DMS 273 (cell line): Measurements from ENCODE around the gene GTF2I.
"Not testable (repeated sequence)": the region's sequence is repeated elsewhere in the genome, so short reads cannot be mapped to it uniquely, and the experiment has no call there.

Source experiments
- DNase-seq: peaks from one replicate; lab custom pipeline; 2025; ENCODE audit not compliant: unreplicated experiment; lab: John Stamatoyannopoulos, UW

Gene GTF2I

DNA sequence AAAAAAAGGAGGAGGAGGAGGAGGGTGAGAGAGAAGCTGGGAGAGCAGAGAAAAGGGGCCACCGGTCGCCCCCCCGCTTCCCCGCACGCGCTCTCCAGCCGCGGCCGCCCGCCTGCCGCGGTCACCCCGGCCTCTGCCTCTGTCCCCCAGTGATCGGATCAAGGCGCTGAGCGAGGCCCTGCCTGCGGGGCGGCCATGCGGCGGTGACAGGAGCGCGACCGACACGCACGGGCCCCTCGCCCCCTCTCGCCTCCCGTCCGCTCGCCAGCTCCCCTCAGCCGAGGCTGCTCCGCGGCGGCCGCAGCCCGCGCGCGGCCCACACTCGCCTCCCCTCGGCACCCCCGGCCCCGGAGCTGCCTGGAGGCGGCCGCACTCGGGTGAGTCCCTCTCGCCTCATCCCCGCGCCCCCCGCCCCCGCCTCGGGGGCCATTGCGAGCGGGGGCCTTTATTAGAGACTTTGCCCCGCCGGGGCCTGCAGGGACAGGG, at the start of gene GTF2I:
TSS of gene GTF2I (plus strand) at position 27 of the 486 bp plus-strand sequence. CDS start 31,411 bp downstream, outside the sequence.
- DNase-seq, result peak; percentile 90

DNA sequence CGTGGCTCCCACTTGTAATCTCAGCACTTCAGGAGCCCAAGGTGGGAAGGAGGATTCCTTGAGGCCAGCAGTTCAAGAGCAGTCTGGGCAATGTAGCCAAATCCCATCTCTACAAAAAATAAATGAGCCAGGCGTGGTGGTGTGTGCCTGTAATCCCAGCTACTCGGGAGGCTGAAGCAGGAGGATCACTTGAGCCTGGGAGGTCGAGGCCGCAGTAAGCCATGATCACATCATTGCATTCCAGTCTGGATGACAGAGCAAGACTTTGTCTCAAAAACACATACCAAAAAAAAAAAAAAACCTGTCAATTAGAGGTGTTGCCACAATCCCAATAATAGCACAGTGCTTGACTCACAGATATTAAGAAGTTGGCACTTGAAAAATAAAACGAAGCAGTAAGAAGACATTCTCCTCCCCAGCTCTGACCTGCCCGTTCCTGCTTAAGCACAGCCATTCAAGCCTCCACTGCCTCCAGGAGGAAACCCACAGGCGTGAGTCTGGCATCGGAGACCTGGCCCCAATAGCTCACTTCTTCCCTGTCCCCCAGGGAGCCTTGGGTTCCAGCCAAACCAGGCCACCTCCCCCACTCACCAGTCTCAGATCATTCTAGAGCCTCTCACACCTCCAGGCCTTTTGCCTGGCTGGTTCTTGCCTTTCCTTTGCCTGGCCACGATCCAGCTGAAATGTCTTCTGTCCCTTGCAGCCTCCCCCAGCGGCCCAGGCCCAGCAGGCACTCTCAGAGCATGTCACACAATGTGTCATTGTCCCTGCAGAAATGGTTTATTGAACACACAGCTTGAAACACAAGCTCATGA, 45.3 kb upstream of the GTF2I start:
- DNase-seq, result peak; percentile 70

DNA sequence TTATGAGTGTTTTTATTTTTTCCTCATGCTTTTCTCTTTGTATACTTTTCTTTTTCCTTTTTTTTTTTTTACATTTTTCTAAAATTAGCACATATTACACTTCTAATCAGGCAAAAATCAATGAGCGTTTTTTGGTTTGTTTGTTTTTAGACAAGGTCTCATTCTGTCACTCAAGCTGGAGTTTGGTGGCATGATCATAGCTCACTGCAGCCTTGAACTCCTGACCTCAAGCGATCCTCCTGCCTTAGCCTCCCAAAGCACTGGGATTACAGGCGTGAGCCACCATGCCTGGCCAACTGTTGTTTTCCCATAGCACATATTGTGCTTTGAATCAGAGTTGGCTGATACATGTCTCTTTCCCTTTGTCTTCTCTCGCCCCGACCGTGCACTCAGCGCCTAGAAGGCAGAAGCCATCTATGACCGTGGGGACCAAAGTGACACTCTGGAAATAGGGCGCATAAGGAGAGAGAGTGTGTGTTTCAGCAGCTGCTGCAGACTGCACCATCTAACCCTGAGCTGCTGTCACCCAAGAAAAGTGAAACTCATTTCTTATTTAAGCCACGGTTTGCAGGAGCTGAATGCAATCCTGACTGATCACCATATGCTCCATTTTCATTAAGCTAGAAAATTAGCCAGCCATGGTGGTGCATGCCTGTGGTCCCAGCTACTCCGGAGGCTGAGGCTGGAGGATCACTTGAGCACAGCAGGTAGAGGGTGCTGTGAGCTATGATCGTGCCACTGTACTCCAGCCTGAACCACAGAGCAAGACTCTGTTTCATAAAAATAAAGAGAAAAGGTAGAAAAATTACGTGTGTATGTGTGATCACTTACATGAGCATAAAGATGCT, 41.4 kb upstream of the GTF2I start:
- DNase-seq, result peak; percentile 78

DNA sequence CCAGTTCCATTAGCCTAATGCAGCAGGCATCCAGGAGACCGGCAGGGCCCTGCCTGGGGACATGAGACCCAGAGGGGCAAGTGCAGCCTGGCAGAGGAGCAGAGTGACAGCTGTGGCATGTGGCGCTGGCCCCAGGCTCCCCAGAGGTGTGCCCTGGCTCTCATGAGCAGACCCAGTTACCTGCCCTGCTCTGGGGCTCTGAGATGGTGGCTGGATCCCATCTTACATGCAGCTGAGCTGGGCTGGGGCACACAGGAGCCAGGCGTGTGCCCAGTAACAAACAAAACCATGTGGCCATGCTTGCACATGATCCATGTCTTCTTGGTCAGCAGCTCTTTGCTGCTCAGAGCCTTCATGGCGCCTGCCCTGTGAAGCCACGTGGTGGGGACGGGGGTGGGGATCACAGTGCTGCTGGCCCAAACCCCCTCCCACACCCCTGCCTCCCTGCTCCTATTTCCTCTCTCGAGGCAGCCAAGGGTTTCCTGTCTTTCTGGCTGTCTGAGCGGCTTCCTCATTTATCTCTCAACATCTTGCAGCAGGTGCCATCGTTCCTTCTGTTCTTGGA, 40.3 kb upstream of the GTF2I start:
- DNase-seq, result peak; percentile 83

DNA sequence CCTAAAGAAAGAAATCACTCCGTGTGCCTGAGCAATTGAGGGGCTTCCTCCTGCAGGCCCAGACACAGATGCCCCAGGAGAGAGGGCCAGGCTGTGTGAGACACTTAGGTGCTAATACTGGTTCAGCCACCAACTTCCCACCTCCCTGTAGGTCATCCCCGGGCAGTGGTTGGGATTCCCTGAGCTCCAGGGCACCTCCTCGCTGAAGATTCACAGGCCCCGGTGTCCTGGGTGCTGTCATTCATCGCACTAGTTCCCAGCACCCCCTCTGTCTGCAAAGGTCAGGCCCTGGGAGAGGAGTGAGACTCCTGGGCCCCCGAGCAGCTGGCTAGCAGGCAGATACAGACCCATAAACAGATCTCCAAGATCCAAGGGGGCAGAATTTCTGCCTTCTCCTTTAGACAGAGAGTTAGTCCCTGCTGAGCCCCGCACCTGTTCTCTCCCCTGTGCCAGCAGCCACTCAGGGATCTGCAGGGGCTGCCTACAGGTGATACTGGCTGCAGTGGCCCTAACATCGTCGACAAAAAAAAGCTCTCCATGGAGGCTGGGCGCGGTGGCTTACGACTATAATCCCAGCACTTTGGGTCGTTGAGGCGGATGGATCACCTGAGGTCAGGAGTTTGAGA, 38.2 kb upstream of the GTF2I start:
- peak; percentile 75 for DNase-seq

DNA sequence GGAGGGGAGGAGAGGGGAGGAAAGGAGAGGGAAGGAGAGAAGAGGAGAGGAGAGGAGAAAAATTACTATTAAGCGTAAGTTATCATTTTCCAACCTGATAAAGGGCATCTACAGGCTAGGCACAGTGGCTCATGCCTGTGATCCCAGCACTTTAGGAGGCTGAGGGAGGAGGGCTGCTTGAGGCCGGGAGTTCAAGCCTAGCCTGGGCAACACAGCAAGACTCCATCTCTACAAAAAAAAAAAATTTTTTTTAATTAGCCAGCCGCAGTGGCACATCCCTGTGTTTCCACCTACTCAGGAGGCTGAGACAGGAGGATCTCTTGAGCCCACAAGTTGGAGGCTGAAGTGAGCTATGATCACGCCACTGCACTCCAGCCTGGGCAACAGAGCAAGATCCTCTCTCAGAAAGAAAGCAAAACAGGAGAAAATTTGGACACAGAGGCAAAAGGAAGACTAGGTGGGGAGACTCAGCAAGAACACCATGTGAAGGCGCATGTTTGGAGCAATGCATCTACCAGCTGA, 35.2 kb upstream of the GTF2I start:
- no peak for DNase-seq

DNA sequence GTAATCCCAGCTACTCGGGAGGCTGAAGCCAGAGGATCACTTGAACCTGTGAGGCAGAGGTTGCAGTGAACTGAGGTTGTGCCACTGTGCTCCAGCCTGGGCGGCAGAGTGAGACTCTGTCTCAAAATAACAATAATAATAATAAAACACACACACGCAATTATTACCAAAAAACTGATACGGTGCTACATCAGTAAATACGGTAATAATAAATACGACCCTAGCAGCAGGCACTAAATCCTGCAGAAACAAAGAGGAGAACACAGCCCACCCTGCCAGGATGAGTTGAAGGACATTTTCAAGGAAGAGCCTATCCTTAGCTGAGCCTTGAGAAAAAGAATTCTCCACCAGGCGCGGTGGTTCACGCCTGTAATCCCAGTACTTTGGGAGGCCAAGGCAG, 34.4 kb upstream of the GTF2I start:
- DNase-seq, result no peak

DNA sequence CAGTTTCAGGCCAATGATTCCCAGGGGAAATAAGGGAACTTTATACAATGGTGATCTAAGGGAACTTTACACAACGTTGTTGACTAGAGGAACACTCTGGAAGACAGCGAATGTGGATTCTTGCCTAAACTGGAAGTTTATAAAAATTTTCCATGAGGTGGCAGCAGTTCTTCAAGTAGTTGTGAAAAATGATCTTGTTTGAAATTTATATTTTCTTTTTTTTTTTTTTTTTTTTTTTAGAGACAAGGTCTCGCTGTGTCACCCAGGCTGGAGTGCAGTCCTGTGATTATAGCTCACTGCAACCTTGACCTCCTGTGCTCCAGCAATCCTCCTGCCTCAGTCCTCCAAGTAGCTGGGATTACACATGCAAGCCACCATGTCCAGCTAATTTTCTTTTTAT, 32.1 kb upstream of the GTF2I start:
- DNase-seq, result peak; percentile 50

DNA sequence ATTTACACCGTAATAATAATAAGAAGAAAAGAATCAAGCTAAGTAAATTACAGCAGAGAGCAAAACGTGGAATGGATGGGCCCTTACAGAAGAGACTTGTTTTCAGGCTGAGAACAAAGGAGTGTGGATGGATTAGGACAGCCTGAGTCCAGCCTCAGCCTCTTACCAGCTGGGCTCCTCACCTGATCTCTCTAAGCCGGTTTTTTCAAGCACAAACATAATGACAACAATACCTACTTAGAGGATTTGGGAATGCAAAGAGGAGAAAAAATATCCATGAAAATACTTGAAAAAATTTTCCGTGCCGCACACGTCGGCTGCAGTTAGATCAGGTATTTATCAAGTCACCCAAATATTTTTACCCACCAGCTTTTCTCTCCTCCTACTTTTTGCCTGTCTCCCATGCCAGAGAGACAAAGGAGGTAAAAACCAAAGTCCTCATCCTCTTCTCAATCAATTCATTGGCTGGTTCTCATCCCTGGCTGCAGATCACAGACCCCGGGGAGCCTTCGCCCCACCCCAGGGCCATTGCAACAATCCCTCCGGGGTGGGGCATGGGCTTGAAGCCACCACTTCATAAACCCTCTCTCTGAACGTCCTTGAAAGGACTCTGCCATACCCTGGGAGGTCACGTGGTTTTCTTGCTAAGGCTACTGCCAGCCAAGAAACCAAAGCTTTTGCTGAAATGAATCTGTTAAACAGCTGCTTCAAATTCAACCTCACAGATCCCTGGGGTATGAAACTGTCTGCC, 29.7 kb upstream of the GTF2I start:
- DNase-seq, result peak; percentile 98

DNA sequence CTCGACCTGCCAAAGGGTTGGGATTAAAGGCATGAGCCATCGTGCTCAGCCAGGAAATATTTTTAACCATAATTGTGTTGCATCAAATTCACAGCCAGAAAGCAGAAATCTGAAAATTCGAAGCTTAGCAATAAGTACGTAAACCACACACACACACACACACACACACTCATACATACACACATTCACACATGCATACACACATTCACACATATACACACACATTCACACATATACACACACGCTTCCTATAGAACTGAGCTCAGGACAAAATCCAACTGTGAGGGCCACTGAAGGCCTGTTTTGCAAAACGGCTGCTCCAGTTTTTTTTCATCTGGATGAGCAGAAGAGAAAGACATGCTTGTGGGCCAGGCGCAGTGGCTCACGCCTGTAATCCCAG, 25.0 kb upstream of the GTF2I start:
- DNase-seq, result no peak

DNA sequence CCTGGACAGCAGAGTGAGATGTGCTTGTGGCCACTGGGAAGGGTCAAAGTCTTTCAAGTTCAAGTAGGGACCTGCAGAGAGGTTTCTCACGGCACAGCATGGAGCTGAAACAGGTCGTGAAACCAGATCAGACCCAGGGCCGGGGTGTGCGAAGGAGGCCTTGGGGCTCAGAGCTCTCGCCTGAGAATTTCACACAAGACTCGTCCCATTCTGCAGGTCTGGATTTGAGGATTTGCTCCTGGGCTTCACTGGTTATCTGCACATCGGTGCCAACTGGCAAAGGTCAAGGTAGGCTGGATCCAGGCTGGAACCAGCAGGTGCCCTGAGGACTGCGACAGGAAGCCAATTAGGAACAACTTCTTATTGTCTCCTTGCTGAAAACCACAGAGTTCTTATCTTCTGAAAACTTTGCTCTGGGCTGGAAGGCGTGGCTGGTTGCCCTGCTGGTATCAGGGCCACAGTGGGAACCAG, 24.0 kb upstream of the GTF2I start:
- no peak for DNase-seq

DNA sequence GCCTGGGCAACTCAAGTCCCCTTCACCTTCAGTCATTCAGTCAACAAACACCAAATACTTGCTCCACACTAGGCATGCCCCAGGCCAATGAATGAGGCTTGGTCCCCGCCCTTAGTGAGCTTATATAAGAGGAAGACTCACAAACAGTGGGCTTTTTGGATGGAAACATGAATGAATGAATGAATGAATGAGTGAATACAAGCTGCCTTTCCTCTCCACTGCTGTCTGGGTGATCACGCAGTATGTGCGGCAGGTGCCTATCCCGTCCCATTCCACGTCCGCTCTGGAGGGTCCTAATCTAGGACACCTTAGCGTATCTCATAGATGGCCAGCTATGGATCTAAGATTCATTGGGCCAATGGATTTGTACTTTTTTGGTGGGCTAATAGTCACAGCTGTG, 19.8 kb upstream of the GTF2I start:
- DNase-seq, result no peak

DNA sequence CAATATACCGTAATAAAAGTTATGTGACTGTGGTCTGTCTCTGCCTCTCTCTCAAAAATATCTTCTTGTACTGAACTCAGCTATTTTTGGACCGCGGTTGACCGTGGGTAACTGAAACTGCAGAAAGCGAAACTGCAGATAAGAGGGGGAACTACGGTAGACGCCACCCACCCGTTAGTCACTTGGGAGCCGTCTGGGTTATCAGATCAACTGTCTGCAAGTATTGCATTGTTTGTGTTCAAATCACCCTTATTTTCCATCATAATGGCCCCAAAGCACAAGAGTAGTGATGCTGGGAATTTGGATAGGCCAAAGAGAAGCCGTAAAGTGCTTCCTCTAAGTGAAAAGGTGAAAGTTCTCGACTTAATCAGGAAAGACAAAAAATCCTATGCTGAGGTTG, 7.5 kb upstream of the GTF2I start:
- DNase-seq, result peak; percentile 28

DNA sequence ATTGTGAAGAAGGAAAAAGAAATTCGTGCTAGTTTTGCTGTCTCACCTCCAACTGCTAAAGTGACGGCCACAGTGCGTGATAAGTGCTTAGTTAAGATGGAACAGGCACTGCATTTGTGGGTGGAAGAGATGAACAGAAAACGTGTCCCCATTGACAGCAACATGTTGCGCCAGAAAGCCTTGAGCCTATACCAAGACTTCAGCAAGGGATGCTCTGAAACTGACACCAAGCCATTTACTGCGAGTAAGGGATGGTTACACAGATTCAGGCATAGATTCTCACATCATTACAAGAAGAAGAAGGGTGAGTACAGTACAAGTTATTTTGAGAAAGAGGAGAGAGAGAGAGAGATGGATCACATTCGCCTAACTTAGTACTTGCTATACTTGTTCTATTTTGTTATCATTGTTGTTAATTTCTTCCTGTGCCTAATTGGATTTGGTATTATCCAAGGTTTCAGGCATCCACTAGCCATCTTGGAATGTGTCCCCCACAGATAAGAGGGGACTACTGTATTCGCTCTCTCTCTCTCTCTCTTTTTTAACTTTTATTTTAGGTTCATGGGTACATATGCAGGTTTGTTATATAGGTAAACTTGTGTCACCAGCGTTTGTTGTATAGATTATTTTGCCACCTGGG, 6.9 kb upstream of the GTF2I start:
- not testable (repeated sequence) for DNase-seq

DNA sequence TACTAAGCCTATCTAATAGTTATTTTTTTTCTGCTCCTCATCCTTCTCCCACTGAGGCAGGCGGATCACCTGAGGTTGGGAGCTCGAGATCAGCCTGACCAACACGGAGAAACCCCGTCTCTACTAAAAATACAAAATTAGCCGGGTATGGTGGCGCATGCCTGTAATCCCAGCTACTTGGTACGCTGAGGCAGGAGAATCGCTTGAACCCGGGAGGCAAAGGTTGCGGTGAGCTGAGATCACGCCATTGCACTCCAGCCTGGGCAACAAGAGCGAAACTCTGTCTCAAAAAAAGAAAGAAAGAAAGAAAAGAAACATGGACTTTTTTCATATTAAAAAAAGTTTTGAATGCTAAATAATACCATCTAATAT, 6.4 kb upstream of the GTF2I start:
- DNase-seq, result not testable (repeated sequence)

DNA sequence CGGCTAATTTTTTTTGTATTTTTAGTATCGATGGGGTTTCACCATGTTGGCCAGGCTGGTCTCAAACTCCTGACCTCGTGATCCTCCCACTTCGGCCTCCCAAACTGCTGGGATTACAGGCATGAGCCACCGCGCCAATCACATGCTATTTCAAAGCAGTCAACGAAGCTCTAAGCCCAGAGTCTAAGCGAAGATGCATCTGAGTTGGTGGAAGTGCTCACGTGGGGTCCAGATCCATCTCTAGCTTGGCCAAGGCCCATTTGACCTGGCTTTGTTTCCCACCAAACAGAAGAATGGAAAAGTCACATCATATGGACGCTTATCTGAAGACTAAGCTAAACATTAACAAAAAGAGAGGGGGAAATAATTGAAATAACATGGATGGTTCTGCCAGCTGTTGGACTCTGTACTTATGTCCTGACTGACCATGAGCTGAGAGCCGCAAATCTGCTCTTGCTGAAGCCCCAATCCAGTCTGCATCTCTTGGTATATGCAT, 3.8 kb upstream of the GTF2I start:
- DNase-seq, result no peak

DNA sequence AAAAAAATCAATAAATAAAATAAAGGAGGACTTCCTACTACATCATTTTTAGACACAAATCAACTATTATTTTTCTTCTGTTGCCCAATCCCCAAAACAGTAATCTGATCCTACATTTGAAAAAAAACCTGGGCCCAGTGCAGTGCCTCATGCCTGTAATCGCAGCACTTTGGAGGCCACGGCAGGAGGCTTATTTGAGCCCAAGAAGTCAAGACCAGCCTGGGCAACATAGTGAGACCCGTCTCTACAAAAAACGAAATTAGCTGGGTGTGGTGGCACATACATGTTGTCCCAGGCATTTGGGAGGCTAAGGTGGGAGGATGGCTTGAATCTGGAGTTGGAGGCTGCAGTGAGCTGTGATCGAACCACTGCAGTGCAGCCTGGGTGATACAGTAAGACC, 2.7 kb upstream of the GTF2I start:
- DNase-seq, result no peak

DNA sequence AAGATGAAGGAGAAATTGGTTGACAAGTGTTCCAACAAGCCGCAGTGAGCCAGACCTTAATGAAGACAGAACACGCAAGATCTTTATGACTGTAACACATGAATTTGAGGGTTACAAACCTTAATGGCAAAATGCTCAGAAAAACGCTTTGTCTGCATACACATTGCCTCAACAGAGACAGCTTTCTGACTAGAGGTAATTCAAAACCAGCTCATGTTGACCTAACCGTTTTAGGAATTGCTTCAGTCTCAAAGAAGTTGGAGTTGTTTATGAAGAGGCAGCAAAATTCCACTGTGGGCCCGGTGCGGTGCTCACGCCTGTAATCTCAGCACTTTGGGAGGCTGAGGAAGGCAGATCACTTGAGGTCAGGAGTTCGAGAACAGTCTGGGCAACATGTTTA, 2.2 kb upstream of the GTF2I start:
- DNase-seq, result peak; percentile 33

DNA sequence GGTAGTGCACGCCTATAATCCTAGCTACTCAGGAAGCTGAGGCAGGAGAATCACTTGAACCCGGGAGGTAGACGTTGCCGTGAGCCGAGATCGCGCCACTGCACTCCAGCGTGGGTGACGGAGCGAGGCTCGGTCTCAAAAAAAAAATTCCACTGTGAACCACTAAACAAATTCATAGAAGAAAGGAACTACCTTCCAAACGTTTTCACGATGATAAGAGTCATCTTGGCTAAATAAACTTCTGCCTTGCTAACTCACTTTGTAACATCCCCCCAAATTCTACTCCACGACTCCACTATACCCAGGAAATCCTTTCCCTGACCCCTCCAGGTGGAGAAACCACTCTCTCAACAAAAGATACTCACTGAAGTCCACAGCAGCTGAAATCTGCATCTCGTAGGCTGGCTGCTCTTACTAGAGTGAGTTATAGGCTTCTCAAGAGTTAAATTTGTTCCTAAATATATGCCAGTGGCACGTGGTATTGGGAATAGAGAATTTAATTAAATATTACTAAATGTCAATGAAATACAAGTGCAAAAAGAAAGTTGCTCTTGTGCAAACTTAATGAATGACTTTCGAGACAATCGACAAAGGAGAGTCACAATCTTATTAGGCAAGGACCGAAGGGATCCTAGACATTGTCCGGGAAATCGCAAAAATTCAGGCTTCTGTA, 1.6 kb upstream of the GTF2I start:
- DNase-seq, result peak; percentile 68
